Hindlimb muscle (tissue), 1 donor: ENCODE results near the gene CNN2. TPM values are rescaled to one million over a fixed set of nuclear protein-coding genes. Genes with fewer than 3 reads are reported as not detected.
"Not testable (repeated sequence)": the region's sequence is repeated elsewhere in the genome, so short reads cannot be mapped to it uniquely, and the experiment has no call there.

ENCODE experiments used
- DNase-seq: peaks from one replicate; pipeline ENCODE4 v3.0.0-alpha.2; 2013
- polyA plus RNA-seq: library from polyadenylated mRNA; unstranded; fragments of 120-200 nt; gene quantifications from one replicate; pipeline ENCODE4 v1.2.1, GENCODE V29; 2013; ENCODE audit not compliant: insufficient read length

CNN2 gene
- polyA plus RNA-seq, 1 donor: 58.2 TPM

- DNase-seq: no peak
Measured at GRCh38 chr19:1010586-1011510, 15.6 kb upstream of the CNN2 start.

GRCh38 chr19:1011831-1012333 lies 14.5 kb upstream of the CNN2 start:
- no peak for DNase-seq

- no peak for DNase-seq
Measured at GRCh38 chr19:1012334-1012733, 14.1 kb upstream of the CNN2 start.

- DNase-seq: no peak
Measured at GRCh38 chr19:1013218-1013617, 13.2 kb upstream of the CNN2 start.

GRCh38 chr19:1014161-1015060 lies 12.0 kb upstream of the CNN2 start:
- DNase-seq: no peak

GRCh38 chr19:1015061-1015781 lies 11.2 kb upstream of the CNN2 start:
- no peak for DNase-seq

- DNase-seq: no peak
Measured at GRCh38 chr19:1015782-1016646, 10.4 kb upstream of the CNN2 start.

- no peak for DNase-seq
Measured at GRCh38 chr19:1016647-1017114, 9.7 kb upstream of the CNN2 start.

- no peak for DNase-seq
Measured at GRCh38 chr19:1017115-1017905, 9.1 kb upstream of the CNN2 start.

GRCh38 chr19:1017906-1018305 lies 8.5 kb upstream of the CNN2 start:
- DNase-seq: no peak

GRCh38 chr19:1018393-1018792 lies 8.0 kb upstream of the CNN2 start:
- no peak for DNase-seq

GRCh38 chr19:1018932-1019615 lies 7.3 kb upstream of the CNN2 start:
- DNase-seq: no peak

- no peak for DNase-seq
Measured at GRCh38 chr19:1019616-1019961, 6.8 kb upstream of the CNN2 start.

GRCh38 chr19:1019980-1020867 lies 6.2 kb upstream of the CNN2 start:
- DNase-seq: no peak

- DNase-seq: peak; percentile 98
Measured at GRCh38 chr19:1020868-1021425, 5.5 kb upstream of the CNN2 start, which contains the start of gene TMEM259. TMEM259 (minus strand) TSS chr19:1021123; CDS start chr19:1020996, 127 bp downstream.

GRCh38 chr19:1023883-1024188 lies 2.6 kb upstream of the CNN2 start:
- DNase-seq: not testable (repeated sequence)

GRCh38 chr19:1025080-1025479 lies 1.3 kb upstream of the CNN2 start:
- not testable (repeated sequence) for DNase-seq

GRCh38 chr19:1026783-1027649 lies 608 bp downstream of the CNN2 start:
- DNase-seq: no peak
